HG02981 (cell line): ENCODE measurements around the gene NBAS.
"Not testable (repeated sequence)": the region's sequence is repeated elsewhere in the genome, so short reads cannot be mapped to it uniquely, and the experiment has no call there.

Experiments
- ATAC-seq: cut with Tn5 transposase; IDR thresholded peaks from one replicate; pipeline ENCODE4 v1.9.1; 2021; ENCODE audit warnings: mild to moderate bottlenecking, moderate library complexity; ENCODE audit not compliant: unreplicated experiment

The NBAS gene

GRCh38 chr2:15533860-15534480 lies 27.2 kb downstream of the NBAS start:
- no peak for ATAC-seq

- ATAC-seq: no peak
Observed at GRCh38 chr2:15532996-15533395, 28.1 kb downstream of the NBAS start.

GRCh38 chr2:15531095-15531854 lies 29.9 kb downstream of the NBAS start:
- ATAC-seq: no peak

GRCh38 chr2:15527074-15527739 lies 33.9 kb downstream of the NBAS start:
- no peak for ATAC-seq

GRCh38 chr2:15521641-15522181 lies 39.4 kb downstream of the NBAS start:
- no peak for ATAC-seq

- no peak for ATAC-seq
Observed at GRCh38 chr2:15520346-15520745, 40.8 kb downstream of the NBAS start.

GRCh38 chr2:15518759-15519158 lies 42.4 kb downstream of the NBAS start:
- ATAC-seq: not testable (repeated sequence)

- no peak for ATAC-seq
Observed at GRCh38 chr2:15517793-15518192, 43.3 kb downstream of the NBAS start.

- ATAC-seq: peak; percentile 63
Observed at GRCh38 chr2:15511686-15512085, 49.4 kb downstream of the NBAS start.

- ATAC-seq: no peak
Observed at GRCh38 chr2:15510552-15510951, 50.6 kb downstream of the NBAS start.

GRCh38 chr2:15510131-15510530 lies 51.0 kb downstream of the NBAS start:
- ATAC-seq: no peak

GRCh38 chr2:15507697-15508096 lies 53.4 kb downstream of the NBAS start:
- ATAC-seq: no peak

GRCh38 chr2:15507061-15507460 lies 54.1 kb downstream of the NBAS start:
- no peak for ATAC-seq

GRCh38 chr2:15506229-15506819 lies 54.8 kb downstream of the NBAS start:
- ATAC-seq: no peak

GRCh38 chr2:15504882-15505663 lies 56.1 kb downstream of the NBAS start:
- no peak for ATAC-seq

GRCh38 chr2:15499251-15499650 lies 61.9 kb downstream of the NBAS start:
- ATAC-seq: not testable (repeated sequence)

- no peak for ATAC-seq
Observed at GRCh38 chr2:15498554-15498953, 62.6 kb downstream of the NBAS start.

GRCh38 chr2:15494877-15495276 lies 66.3 kb downstream of the NBAS start:
- ATAC-seq: no peak

- no peak for ATAC-seq
Observed at GRCh38 chr2:15492773-15493325, 68.3 kb downstream of the NBAS start.

GRCh38 chr2:15486770-15487169 lies 74.4 kb downstream of the NBAS start:
- no peak for ATAC-seq
